ENCODE results near the gene SKA3.

SKA3 gene

DNA sequence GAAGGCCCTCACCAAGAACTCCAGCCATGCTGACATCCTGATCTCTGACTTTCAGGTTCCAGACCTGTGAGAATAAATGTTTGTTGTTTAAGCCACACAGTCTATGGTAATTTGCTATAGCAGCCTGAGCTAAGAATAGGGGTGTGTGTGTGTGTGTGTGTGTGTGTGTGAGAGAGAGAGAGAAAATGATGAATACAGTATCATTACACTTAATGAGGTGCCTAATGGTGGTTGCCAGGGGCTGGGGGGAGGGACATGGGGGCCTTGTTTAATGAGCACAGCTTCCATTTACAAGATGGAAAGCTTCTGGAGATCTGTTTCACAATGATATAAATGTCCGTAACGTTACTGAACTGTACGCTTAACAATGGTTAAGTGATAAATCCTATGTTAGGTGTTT lies 61.1 kb downstream of the SKA3 start:
- DNase-seq (ENCODE audit: low spot score) = no peak

- no peak for DNase-seq (ENCODE audit: low spot score)
These were observed 64.8 kb downstream of the SKA3 start for GRCh38 chr13:21111546-21111945.

DNA sequence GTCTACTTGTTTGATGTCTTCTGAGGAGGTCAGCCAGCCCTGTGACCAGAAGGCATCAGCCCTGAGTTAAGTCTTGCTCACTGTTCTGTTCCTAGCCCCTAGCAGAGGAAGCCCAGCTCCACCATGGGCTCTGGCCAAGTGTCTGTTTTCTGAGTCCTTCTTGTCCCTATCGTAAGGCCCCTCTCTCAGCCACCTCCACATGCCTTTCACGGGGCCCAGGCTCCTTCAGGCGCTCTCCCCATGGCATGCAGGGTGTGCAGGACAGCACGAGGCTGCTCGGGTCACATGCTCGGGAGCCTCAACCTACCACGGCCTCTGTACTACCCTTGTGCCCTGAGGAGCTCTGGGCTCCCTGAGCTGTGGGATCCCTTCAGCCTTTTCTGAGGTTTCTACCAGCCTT lies 67.2 kb downstream of the SKA3 start:
- DNase-seq (ENCODE audit: low spot score) = no peak

- no peak for DNase-seq (ENCODE audit: low spot score)
These were observed 70.3 kb downstream of the SKA3 start for GRCh38 chr13:21106089-21106488.

- DNase-seq (ENCODE audit: low spot score) = no peak
These were observed 71.9 kb downstream of the SKA3 start for GRCh38 chr13:21104199-21105019.
